OCI-LY1 (cell line): Measurements from ENCODE around the gene ADIPOR1.

Experiments
- CTCF ChIP-seq: fragments of 200-600 bp; sonication (generic), shearing (Covaris generic); IDR thresholded peaks from 2 replicates; pipeline ENCODE4 v1.5.1; 2017; ENCODE audit warnings: mild to moderate bottlenecking, antibody characterized with exemption, low read length, moderate library complexity, mixed read lengths
- EZH2 ChIP-seq: fragments of 200-600 bp; sonication (generic), shearing (Covaris generic); IDR thresholded peaks from 2 replicates; pipeline ENCODE4 v1.8.0; 2017; ENCODE audit warnings: borderline replicate concordance, mixed run types, mild to moderate bottlenecking, antibody characterized with exemption, low read length, moderate library complexity, mixed read lengths

DNA sequence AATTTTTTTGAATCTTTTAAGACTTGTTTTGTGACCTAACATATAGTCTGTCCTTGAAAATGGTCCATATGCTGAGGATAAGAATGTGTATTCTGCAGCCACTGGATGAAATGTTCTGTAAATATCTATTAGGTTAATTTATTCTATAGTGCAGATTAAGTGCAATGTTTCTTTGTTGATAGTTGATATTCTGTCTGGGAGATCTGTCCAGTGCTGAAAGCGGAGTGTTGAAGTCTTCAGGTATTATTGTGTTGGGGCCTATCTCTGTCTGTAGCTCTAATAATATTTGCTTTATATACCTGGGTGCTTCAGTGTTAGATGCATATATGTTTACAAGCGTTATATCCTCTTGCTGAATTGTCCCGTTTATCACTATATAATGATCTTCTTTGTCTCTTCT is 23.4 kb downstream of the ADIPOR1 start:
- TF ChIP-seq CTCF: no peak
- TF ChIP-seq EZH2: no peak
